ENCODE results near the gene TLR7.

Gene TLR7

GRCh38 chrX:12911122-12911470 lies 44.2 kb downstream of the TLR7 start:
- TF ChIP-seq POLR2A (IDR thresholded peaks at IDR 0.05; ENCODE audit: low read depth, low read length) (no peak), TAF1 (IDR thresholded peaks at IDR 0.05; ENCODE audit: borderline replicate concordance, low read depth, low read length) (no peak), POLR2AphosphoS5 (IDR thresholded peaks at IDR 0.05; ENCODE audit: low read depth, low read length) (no peak)
- FAIRE-seq = peak; percentile 67
- no peak for DNase-seq (ENCODE audit: insufficient read length)

GRCh38 chrX:12912791-12913482 lies 46.1 kb downstream of the TLR7 start:
- peak; percentile 36 for FAIRE-seq
- TF ChIP-seq POLR2A (IDR thresholded peaks at IDR 0.05; ENCODE audit: low read depth, low read length) (no peak), TAF1 (IDR thresholded peaks at IDR 0.05; ENCODE audit: borderline replicate concordance, low read depth, low read length) (no peak), POLR2AphosphoS5 (IDR thresholded peaks at IDR 0.05; ENCODE audit: low read depth, low read length) (no peak)

GRCh38 chrX:12917753-12918152 lies 50.9 kb downstream of the TLR7 start:
- DNase-seq (ENCODE audit: insufficient read length) (no peak), FAIRE-seq (no peak)
- no peak for TF ChIP-seq POLR2AphosphoS5 (IDR thresholded peaks at IDR 0.05; ENCODE audit: low read depth, low read length)
- TF ChIP-seq POLR2A (IDR thresholded peaks at IDR 0.05; ENCODE audit: low read depth, low read length) = no peak
- no peak for TF ChIP-seq TAF1 (IDR thresholded peaks at IDR 0.05; ENCODE audit: borderline replicate concordance, low read depth, low read length)

More at GRCh38 chrX:12912791-12913482, 46.1 kb downstream of the TLR7 start:
- DNase-seq (ENCODE audit: insufficient read length) = no peak

- TF ChIP-seq POLR2A (IDR thresholded peaks at IDR 0.05; ENCODE audit: low read depth, low read length) (no peak), TAF1 (IDR thresholded peaks at IDR 0.05; ENCODE audit: borderline replicate concordance, low read depth, low read length) (no peak)
- no peak for DNase-seq (ENCODE audit: insufficient read length)
- FAIRE-seq = peak; percentile 56
Observed at GRCh38 chrX:12919051-12919450, 52.2 kb downstream of the TLR7 start.

GRCh38 chrX:12919620-12920019 lies 52.7 kb downstream of the TLR7 start:
- DNase-seq (ENCODE audit: insufficient read length) (no peak), FAIRE-seq (peak; percentile 24)
- TF ChIP-seq TAF1 (IDR thresholded peaks at IDR 0.05; ENCODE audit: borderline replicate concordance, low read depth, low read length) (no peak), POLR2A (IDR thresholded peaks at IDR 0.05; ENCODE audit: low read depth, low read length) (no peak), POLR2AphosphoS5 (IDR thresholded peaks at IDR 0.05; ENCODE audit: low read depth, low read length) (no peak)

- TF ChIP-seq POLR2AphosphoS5 (IDR thresholded peaks at IDR 0.05; ENCODE audit: low read depth, low read length) = no peak
- DNase-seq (ENCODE audit: insufficient read length) (no peak), FAIRE-seq (peak; percentile 81)
Observed at GRCh38 chrX:12920990-12921389, 54.1 kb downstream of the TLR7 start.

GRCh38 chrX:12921886-12922598 lies 55.2 kb downstream of the TLR7 start:
- DNase-seq (ENCODE audit: insufficient read length) (no peak), FAIRE-seq (no peak)
- no peak for TF ChIP-seq POLR2A (IDR thresholded peaks at IDR 0.05; ENCODE audit: low read depth, low read length)
- TF ChIP-seq TAF1 (IDR thresholded peaks at IDR 0.05; ENCODE audit: borderline replicate concordance, low read depth, low read length) = no peak
- no peak for TF ChIP-seq POLR2AphosphoS5 (IDR thresholded peaks at IDR 0.05; ENCODE audit: low read depth, low read length)

- no peak for DNase-seq (ENCODE audit: insufficient read length)
- no peak for FAIRE-seq
- TF ChIP-seq TAF1 (IDR thresholded peaks at IDR 0.05; ENCODE audit: borderline replicate concordance, low read depth, low read length) = no peak
- TF ChIP-seq POLR2AphosphoS5 (IDR thresholded peaks at IDR 0.05; ENCODE audit: low read depth, low read length) = no peak
- TF ChIP-seq POLR2A (IDR thresholded peaks at IDR 0.05; ENCODE audit: low read depth, low read length) = no peak
Observed at GRCh38 chrX:12922599-12922919, 55.7 kb downstream of the TLR7 start.

GRCh38 chrX:12929701-12930100 lies 62.8 kb downstream of the TLR7 start:
- FAIRE-seq (no peak), DNase-seq (ENCODE audit: insufficient read length) (no peak)
- TF ChIP-seq TAF1 (IDR thresholded peaks at IDR 0.05; ENCODE audit: borderline replicate concordance, low read depth, low read length) (no peak), POLR2AphosphoS5 (IDR thresholded peaks at IDR 0.05; ENCODE audit: low read depth, low read length) (no peak), POLR2A (IDR thresholded peaks at IDR 0.05; ENCODE audit: low read depth, low read length) (no peak)

GRCh38 chrX:12930150-12930549 lies 63.3 kb downstream of the TLR7 start:
- no peak for FAIRE-seq
- TF ChIP-seq POLR2A (IDR thresholded peaks at IDR 0.05; ENCODE audit: low read depth, low read length) (no peak), POLR2AphosphoS5 (IDR thresholded peaks at IDR 0.05; ENCODE audit: low read depth, low read length) (no peak), TAF1 (IDR thresholded peaks at IDR 0.05; ENCODE audit: borderline replicate concordance, low read depth, low read length) (no peak)
- DNase-seq (ENCODE audit: insufficient read length) = no peak

- DNase-seq (ENCODE audit: insufficient read length) (no peak), FAIRE-seq (no peak)
- TF ChIP-seq POLR2AphosphoS5 (IDR thresholded peaks at IDR 0.05; ENCODE audit: low read depth, low read length) (no peak), TAF1 (IDR thresholded peaks at IDR 0.05; ENCODE audit: borderline replicate concordance, low read depth, low read length) (no peak), POLR2A (IDR thresholded peaks at IDR 0.05; ENCODE audit: low read depth, low read length) (no peak)
Observed at GRCh38 chrX:12932244-12932643, 65.4 kb downstream of the TLR7 start.

GRCh38 chrX:12934850-12935249 lies 68.0 kb downstream of the TLR7 start:
- no peak for FAIRE-seq
- TF ChIP-seq TAF1 (IDR thresholded peaks at IDR 0.05; ENCODE audit: borderline replicate concordance, low read depth, low read length) = no peak
- TF ChIP-seq POLR2A (IDR thresholded peaks at IDR 0.05; ENCODE audit: low read depth, low read length) = no peak
- no peak for TF ChIP-seq POLR2AphosphoS5 (IDR thresholded peaks at IDR 0.05; ENCODE audit: low read depth, low read length)
- no peak for DNase-seq (ENCODE audit: insufficient read length)
